ENCODE measurements around the gene ZMYND15. TPM values are rescaled to one million over a fixed set of nuclear protein-coding genes. Genes with fewer than 3 reads are reported as not detected.

The ZMYND15 gene
- total RNA-seq, 1 donor from 2014 or later: not detected

DNA sequence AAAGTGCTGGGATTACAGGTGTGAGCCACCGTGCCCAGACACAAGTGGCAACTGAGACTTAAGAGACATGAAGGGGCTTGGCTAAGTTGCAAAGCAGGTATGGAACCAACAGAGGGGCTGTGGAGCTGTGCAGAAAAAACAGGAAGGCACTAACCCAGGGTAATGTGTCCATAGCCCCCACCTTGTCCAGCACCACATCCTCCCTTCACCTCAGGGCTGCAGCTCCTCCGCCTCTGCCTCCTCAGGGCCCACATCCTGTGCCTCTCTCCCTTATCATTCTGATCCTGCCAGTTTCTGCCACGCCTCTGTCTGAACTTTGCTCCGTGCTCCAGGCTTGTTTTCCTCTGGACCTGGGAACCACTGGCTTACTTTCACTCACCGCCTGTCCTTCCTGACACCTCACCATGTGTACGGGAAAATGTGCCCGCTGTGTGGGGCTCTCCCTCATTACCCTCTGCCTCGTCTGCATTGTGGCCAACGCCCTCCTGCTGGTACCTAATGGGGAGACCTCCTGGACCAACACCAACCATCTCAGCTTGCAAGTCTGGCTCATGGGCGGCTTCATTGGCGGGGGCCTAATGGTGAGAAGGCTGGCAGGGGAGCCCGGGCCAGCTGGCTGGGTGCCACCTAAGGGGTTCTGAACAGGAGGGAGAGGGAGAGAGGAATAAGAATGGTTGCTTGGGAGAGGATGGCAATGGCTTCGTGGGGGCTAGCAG lies 32.0 kb downstream of the ZMYND15 start, which contains the start of gene TM4SF5:
Gene TM4SF5, plus strand, starts transcription at position 368 of the 716 bp plus-strand sequence. Its CDS starts 37 bp downstream, at position 405.
- Mint-ChIP-seq H3K9me3 (ENCODE audit: unreplicated experiment) (no peaks in the 10 kb centered on the region), H3K36me3 (ENCODE audit: unreplicated experiment) (no peaks in the 10 kb centered on the region), H3K4me1 (ENCODE audit: low read depth, unreplicated experiment) (no peaks in the 10 kb centered on the region), H3K27me3 (ENCODE audit: unreplicated experiment) (peaks cover 5% of the 10 kb centered on the region), H3K4me3 (ENCODE audit: unreplicated experiment) (no peak within 1 kb of the TSS), H3K27ac (ENCODE audit: unreplicated experiment) (no peak within 1 kb of the TSS)
- no peak for TF ChIP-seq CTCF (IDR thresholded peaks at IDR 0.05; ENCODE audit: partially characterized antibody, unreplicated experiment)
- DNase-seq: no peak

- H3K4me3 Mint-ChIP-seq (ENCODE audit: unreplicated experiment): no peak overlapping the region
- H3K27me3 Mint-ChIP-seq (ENCODE audit: unreplicated experiment): peaks cover 5% of the 10 kb centered on the region
- no peak for DNase-seq
- peaks cover 2% of the 10 kb centered on the region for H3K9me3 Mint-ChIP-seq (ENCODE audit: unreplicated experiment)
- no peaks in the 10 kb centered on the region for H3K4me1 Mint-ChIP-seq (ENCODE audit: low read depth, unreplicated experiment)
- no peak for TF ChIP-seq CTCF (IDR thresholded peaks at IDR 0.05; ENCODE audit: partially characterized antibody, unreplicated experiment)
- no peak overlapping the region for H3K27ac Mint-ChIP-seq (ENCODE audit: unreplicated experiment)
- H3K36me3 Mint-ChIP-seq (ENCODE audit: unreplicated experiment): no peaks in the 10 kb centered on the region
Observed at GRCh38 chr17:4772235-4772613, 32.6 kb downstream of the ZMYND15 start.

- no peak overlapping the region for H3K4me3 Mint-ChIP-seq (ENCODE audit: unreplicated experiment)
- H3K9me3 Mint-ChIP-seq (ENCODE audit: unreplicated experiment): peaks cover 2% of the 10 kb centered on the region
- DNase-seq: no peak
- no peak overlapping the region for H3K27ac Mint-ChIP-seq (ENCODE audit: unreplicated experiment)
- peaks cover 2% of the 10 kb centered on the region for H3K27me3 Mint-ChIP-seq (ENCODE audit: unreplicated experiment)
- no peaks in the 10 kb centered on the region for H3K36me3 Mint-ChIP-seq (ENCODE audit: unreplicated experiment)
- TF ChIP-seq CTCF (IDR thresholded peaks at IDR 0.05; ENCODE audit: partially characterized antibody, unreplicated experiment): no peak
- no peaks in the 10 kb centered on the region for H3K4me1 Mint-ChIP-seq (ENCODE audit: low read depth, unreplicated experiment)
Observed at GRCh38 chr17:4777969-4778760, 38.5 kb downstream of the ZMYND15 start.

GRCh38 chr17:4780325-4780955 lies 40.8 kb downstream of the ZMYND15 start:
- Mint-ChIP-seq H3K27me3 (ENCODE audit: unreplicated experiment) (peaks cover 2% of the 10 kb centered on the region), H3K9me3 (ENCODE audit: unreplicated experiment) (peaks cover 2% of the 10 kb centered on the region), H3K36me3 (ENCODE audit: unreplicated experiment) (no peaks in the 10 kb centered on the region), H3K4me3 (ENCODE audit: unreplicated experiment) (no peak overlapping the region), H3K4me1 (ENCODE audit: low read depth, unreplicated experiment) (no peaks in the 10 kb centered on the region), H3K27ac (ENCODE audit: unreplicated experiment) (no peak overlapping the region)
- DNase-seq: no peak
- TF ChIP-seq CTCF (IDR thresholded peaks at IDR 0.05; ENCODE audit: partially characterized antibody, unreplicated experiment): no peak

All from glutamatergic neuron (in vitro differentiated cells).